ENCODE measurements around the gene MXI1.

GRCh38 chr10:110335314-110336064, 128.1 kb downstream of the MXI1 start:
- no peak for TF ChIP-seq CTCF (IDR thresholded peaks at IDR 0.05)
- TF ChIP-seq POLR2A (IDR thresholded peaks at IDR 0.05) = no peak
